Liver (tissue), 3 donors: ENCODE data around the gene ERAL1.
A peak's percentile ranks its signal among the peaks of the same experiment; 100 is the strongest.
"Not testable (repeated sequence)": the region's sequence is repeated elsewhere in the genome, so short reads cannot be mapped to it uniquely, and the experiment has no call there.

Experiments used
- ATF3 ChIP-seq: IDR thresholded peaks from 2 replicates; pipeline ENCODE4 v1.6.1; 2016; ENCODE audit warnings: antibody characterized with exemption
- CTCF ChIP-seq: fragments of 150-350 bp; IDR thresholded peaks from 2 replicates; pipeline ENCODE4 v1.5.1; 2017; ENCODE audit warnings: improper control_type of control experiment, low read depth, low read length; ENCODE audit not compliant: missing input control
- EGR1 ChIP-seq, 2 donors: IDR thresholded peaks; 2 replicates each; pipeline ENCODE4 v1.6.1; 2016 to 2018; ENCODE audit warnings: antibody characterized with exemption in 2 of 2, low read depth in 2 of 2
- GABPA ChIP-seq, 2 donors: IDR thresholded peaks in 1 of 2; conservative IDR thresholded peaks in 1 of 2; 2 replicates each; pipeline ENCODE4 v1.6.1; 2016; ENCODE audit warnings: antibody characterized with exemption in 2 of 2, mild to moderate bottlenecking in 1 of 2, moderate library complexity in 1 of 2
- HNF4A ChIP-seq, 2 donors: conservative IDR thresholded peaks; 2 replicates each; pipeline ENCODE4 v1.6.1; 2016; ENCODE audit warnings: antibody characterized with exemption in 2 of 2, mild to moderate bottlenecking in 2 of 2
- HNF4G ChIP-seq: IDR thresholded peaks from 2 replicates; pipeline ENCODE4 v1.6.1; 2016; ENCODE audit warnings: antibody characterized with exemption
- JUND ChIP-seq, 2 donors: IDR thresholded peaks; 2 replicates each; pipeline ENCODE4 v1.6.1; 2016; ENCODE audit warnings: antibody characterized with exemption in 2 of 2
- MAX ChIP-seq: IDR thresholded peaks from 2 replicates; pipeline ENCODE4 v1.6.1; 2016; ENCODE audit warnings: antibody characterized with exemption
- REST ChIP-seq: IDR thresholded peaks from 2 replicates; pipeline ENCODE4 v1.6.1; 2016; ENCODE audit warnings: antibody characterized with exemption, mild to moderate bottlenecking
- ZBTB33 ChIP-seq: IDR thresholded peaks from 2 replicates; pipeline ENCODE4 v1.6.1; 2016; ENCODE audit warnings: antibody characterized with exemption
- donor health status: healthy.
- donor health status: healthy.

- TF ChIP-seq CTCF = peak; percentile 30
- TF ChIP-seq ZBTB33; JUND (IDR thresholded peaks at IDR 0.05); EGR1 (IDR thresholded peaks at IDR 0.05; ENCODE audit: low read depth in 2 of 2); ATF3; REST; GABPA (IDR thresholded peaks at IDR 0.05 in 1 of 2, conservative IDR thresholded peaks at IDR 0.05 in 1 of 2); HNF4A (conservative IDR thresholded peaks at IDR 0.05); MAX; HNF4G: not testable (repeated sequence)
Measured at GRCh38 chr17:28848667-28849066, 6.1 kb upstream of the ERAL1 start.
